DMS153 treated with DMSO at 0.1 percent for 48 hours (cell line): ENCODE measurements around the gene UPF3A.
"Not testable (repeated sequence)": the region's sequence is repeated elsewhere in the genome, so short reads cannot be mapped to it uniquely, and the experiment has no call there.

ENCODE experiments used
- DNase-seq: peaks from one replicate; lab custom pipeline; 2025; ENCODE audit not compliant: unreplicated experiment; lab: John Stamatoyannopoulos, UW

UPF3A gene

DNA sequence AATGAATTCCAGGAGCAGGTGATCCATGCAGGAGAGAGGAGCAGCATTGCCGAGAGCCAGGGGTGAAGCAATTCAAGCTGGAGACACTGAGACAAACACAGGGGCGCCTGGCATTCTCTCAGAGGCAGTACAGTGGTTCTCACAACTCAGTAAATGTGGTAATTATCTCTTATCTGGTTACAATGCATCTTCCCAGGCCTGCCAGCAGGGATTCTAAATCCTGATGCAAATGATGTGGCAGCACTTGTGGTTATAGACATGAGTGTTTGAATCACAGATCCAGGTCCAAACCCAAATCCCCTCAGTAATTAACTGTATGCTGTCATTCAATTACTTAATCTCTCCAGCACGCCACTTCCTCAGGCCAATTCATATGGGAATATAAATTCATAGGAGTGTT is 52.5 kb downstream of the UPF3A start:
- not testable (repeated sequence) for DNase-seq

DNA sequence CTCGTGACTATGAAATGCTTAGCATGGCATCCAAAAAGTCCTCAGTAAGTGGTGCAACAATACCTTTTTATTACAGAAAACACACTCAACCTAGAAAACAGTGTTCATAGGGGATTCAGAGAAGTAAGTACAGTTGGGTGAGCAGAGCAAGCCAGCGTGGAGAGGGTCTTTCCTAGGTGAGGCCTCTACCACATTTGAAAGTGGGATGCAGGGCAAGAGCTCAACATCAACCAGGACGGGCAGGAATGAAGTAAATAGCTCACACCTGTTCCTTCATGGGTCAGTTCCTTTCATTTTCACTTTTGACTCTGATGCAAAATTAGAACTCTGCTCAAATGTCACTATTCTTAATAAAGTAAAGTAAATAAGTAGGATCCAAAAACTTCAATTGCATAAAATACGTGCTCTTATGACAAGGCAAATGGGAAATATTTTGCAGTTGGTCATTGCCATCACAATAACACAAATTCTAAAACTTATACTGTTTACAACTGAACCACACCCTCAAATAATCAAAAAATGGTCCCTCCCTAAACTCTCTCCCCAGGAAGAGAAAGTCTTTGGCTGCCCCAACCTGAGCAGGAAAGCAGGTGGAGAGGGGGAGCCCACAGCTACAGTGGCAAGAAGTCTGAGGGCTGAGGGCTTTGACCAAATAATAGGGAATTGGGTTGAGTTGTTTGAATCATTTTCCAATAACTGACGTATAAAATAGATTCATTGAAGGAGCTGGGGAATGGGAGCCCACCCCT is 53.1 kb downstream of the UPF3A start:
- no peak for DNase-seq

GRCh38 chr13:114336457-114336856 is 55.1 kb downstream of the UPF3A start:
- DNase-seq = not testable (repeated sequence)

DNA sequence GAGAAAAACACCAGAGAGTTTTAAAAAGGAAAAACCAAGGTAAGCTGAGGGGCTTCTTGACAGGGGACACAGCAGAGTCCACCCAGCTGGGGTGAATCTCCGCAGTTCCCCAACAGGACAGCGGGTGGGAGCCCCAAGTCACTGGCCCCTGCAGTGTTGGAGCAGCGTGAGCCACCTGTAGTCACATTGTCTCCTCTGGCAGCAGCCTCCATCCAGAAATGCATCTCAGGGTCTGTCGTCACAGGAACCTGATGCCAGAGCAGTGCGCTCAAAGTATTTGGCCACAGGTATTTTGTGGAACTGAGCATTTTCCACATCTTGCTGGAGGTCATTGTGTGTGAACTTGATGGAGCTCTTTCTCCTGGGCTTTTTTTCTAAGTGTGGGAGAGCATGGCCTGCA is 57.6 kb downstream of the UPF3A start:
- no peak for DNase-seq

DNA sequence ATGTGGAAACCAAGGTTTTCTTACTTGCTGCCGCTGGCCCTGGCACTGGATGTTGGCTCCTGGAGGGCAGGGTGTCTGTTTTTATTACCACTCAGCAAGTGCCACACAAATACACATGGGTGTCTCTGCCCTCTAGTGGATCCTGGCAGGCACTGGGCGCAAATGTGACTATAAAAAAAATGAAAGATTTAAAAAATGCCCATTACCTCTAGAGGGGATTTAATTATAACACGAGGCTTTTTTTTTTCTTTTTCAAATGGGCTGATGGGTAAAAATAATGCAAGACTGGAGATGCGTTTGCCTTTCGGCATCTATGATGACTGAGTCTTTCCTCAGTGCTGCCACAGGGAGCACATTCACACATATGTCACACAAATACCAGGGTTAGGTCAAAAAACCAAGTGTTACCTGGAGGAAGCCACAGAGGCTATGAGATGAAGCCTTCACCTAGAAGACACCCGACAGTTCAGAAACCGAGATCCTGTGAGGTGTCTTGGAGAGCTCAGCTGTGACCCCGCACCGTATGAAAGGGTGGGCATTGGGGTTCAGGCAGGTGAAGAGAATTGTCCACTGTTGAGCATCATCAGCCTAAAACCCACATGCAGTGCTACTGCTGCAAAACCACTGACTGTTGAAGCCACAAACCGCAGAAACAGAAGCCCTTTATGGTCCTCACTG is 58.6 kb downstream of the UPF3A start:
- peak; percentile 42 for DNase-seq

DNA sequence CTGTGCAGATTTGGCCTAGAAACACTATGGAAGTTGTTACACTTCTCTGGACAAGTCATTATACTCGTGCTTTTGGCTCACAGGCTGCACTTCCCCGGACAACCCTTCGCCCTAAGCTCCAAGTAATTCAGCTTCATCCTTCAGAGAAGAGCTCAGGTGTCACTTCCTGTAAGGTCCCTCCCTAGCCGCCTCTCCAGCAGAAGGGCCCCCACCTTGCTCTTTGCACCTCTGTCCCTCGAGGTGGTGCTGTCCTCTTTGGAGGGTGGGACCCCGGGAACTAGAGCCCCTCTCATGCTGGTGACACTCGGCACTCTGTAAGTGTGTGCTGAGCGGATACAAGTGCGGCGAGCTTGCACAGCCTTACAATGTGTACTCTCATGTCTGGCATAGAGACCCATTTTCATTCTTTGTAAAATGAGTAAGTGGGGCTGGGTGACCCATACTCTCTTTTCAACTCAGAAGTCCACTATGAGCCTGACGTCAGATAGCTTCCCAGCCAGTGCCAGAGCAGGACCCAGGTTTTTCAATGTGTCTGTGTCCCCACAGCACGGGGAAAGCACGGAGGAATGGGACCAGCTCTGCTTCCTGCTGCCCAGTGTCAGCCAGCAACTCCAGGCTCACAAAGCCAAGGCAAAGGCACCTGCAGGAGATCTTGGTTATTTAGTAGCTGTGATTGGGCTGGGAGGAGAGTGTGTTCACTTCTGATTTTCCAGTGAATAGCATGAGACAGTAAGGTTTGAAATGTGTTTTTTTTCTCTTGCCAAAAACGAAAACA is 59.8 kb downstream of the UPF3A start:
- no peak for DNase-seq

- DNase-seq = not testable (repeated sequence)
These were observed 65.9 kb downstream of the UPF3A start for GRCh38 chr13:114347256-114347655.

DNA sequence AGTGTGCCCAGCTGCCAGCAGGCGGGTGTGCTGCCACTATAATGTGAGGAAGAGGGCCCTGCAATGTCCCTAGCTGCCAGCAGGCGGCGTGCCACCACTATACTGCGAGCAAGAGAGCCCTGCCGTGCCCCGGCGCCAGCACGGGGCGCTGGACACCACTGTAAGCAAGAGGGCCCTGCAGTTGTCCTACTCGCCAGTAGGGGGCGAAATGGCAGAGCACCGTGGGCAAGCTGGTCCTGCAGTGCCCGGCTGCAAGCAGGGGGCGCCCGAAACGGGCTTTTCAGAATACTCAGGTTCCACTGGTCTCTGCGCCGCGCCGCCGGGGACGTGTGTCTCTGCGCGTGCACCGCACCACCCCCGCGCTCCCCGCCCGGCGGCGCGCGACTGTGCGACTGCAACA is 71.4 kb downstream of the UPF3A start:
- DNase-seq = not testable (repeated sequence)

GRCh38 chr13:114353382-114353781 is 72.0 kb downstream of the UPF3A start:
- DNase-seq = not testable (repeated sequence)
